ENCODE results near the gene ARHGAP26.

GRCh38 chr5:143235423-143235822, 465.2 kb downstream of the ARHGAP26 start:
- TF ChIP-seq REST (IDR thresholded peaks at IDR 0.05; ENCODE audit: insufficient read depth in 1 of 2, low read depth in 2 of 2, low read length in 2 of 2) (no peak), POLR2AphosphoS5 (IDR thresholded peaks at IDR 0.05; ENCODE audit: low read depth, low read length) (no peak), SIN3A (IDR thresholded peaks at IDR 0.05; ENCODE audit: borderline replicate concordance, insufficient read depth, low read length) (no peak)

Data from PFSK-1 (cell line).